ENCODE measurements around the gene RXRA. TPM values are rescaled to one million over a fixed set of nuclear protein-coding genes. Genes with fewer than 3 reads are reported as not detected.

Gene RXRA
- total and polyA plus RNA-seq, 10 of the 15 experiments (the other 5 are each of a cell fraction or from before 2014, with no cell fraction given): 0.89 to 36.8 (median 11.1) TPM

- in situ Hi-C loops (cut with MboI) (no loop called here), intact Hi-C loops (cut with micrococcal nuclease; ENCODE audit: unreplicated experiment) (no loop called here)
- H3K27ac ChIP-seq (ENCODE audit: control insufficient read depth, insufficient read depth): no peak overlapping the region
- no peak for FAIRE-seq
- H3K79me2 ChIP-seq (ENCODE audit: control insufficient read depth, insufficient read depth, low read length): no peaks in the 10 kb centered on the region
- H2AFZ ChIP-seq (ENCODE audit: control insufficient read depth, low read depth, low read length): no peak overlapping the region
- no peak for TF ChIP-seq FOXM1 (IDR thresholded peaks at IDR 0.05; ENCODE audit: low read depth, low read length)
- no peak for TF ChIP-seq NFIC (IDR thresholded peaks at IDR 0.05; ENCODE audit: low read depth, low read length)
- no peak for TF ChIP-seq ELK1 (IDR thresholded peaks at IDR 0.05; ENCODE audit: low read depth, low read length)
- TF ChIP-seq HDGF (IDR thresholded peaks at IDR 0.05): no peak
- no peak for TF ChIP-seq CBFB (IDR thresholded peaks at IDR 0.05; ENCODE audit: low read depth)
- TF ChIP-seq RBBP5 (conservative IDR thresholded peaks at IDR 0.05): no peak
- TF ChIP-seq CHD4 (IDR thresholded peaks at IDR 0.05): no peak
- TF ChIP-seq SMAD5 (IDR thresholded peaks at IDR 0.05; ENCODE audit: low read depth): no peak
- no peak for TF ChIP-seq CHD2 (IDR thresholded peaks at IDR 0.05; ENCODE audit: borderline replicate concordance, low read depth, low read length)
- TF ChIP-seq MEF2B (IDR thresholded peaks at IDR 0.05; ENCODE audit: partially characterized antibody, poor library complexity, severe bottlenecking): no peak
- TF ChIP-seq PKNOX1 (IDR thresholded peaks at IDR 0.05): no peak
- TF ChIP-seq CEBPZ (IDR thresholded peaks at IDR 0.05; ENCODE audit: low read depth, low read length): no peak
- TF ChIP-seq IRF4 (IDR thresholded peaks at IDR 0.05; ENCODE audit: low read depth, low read length): no peak
- no peak for TF ChIP-seq KDM1A (IDR thresholded peaks at IDR 0.05; ENCODE audit: borderline replicate concordance)
- TF ChIP-seq WRNIP1 (IDR thresholded peaks at IDR 0.05; ENCODE audit: borderline replicate concordance, low read depth, low read length): no peak
- no peak for TF ChIP-seq ZNF384 (IDR thresholded peaks at IDR 0.05; ENCODE audit: borderline replicate concordance, low read depth, low read length)
- no peak for TF ChIP-seq RAD51 (IDR thresholded peaks at IDR 0.05)
- TF ChIP-seq SMAD1 (IDR thresholded peaks at IDR 0.05; ENCODE audit: low read depth, partially characterized antibody): no peak
- 33% methylated on average over 27 of the region's 27 CpGs for WGBS (ENCODE audit: insufficient coverage, insufficient replicate concordance, low lambda C conversion rate, missing lambda C conversion rate)
- H3K9me3 ChIP-seq (replicated peaks; ENCODE audit: control insufficient read depth, insufficient read depth, low read length): no peaks in the 10 kb centered on the region
- ChIA-PET CTCF (no interaction called here), POLR2A (no interaction called here), SMC1A (ENCODE audit: uncharacterized antibody, unreplicated experiment) (no interaction called here), RAD21 (ENCODE audit: unreplicated experiment) (no interaction called here)
- H3K27me3 ChIP-seq (replicated peaks in 1 of 2; ENCODE audit: control insufficient read depth in 2 of 2, insufficient read depth in 2 of 2, low read length in 1 of 2): no peaks in the 10 kb centered on the region; a peak in 1 of 4 replicates
- H3K4me2 ChIP-seq (ENCODE audit: control insufficient read depth, insufficient read depth): no peak overlapping the region
- H3K36me3 ChIP-seq (ENCODE audit: control insufficient read depth in 2 of 2, insufficient read depth in 2 of 2, low read length in 1 of 2): no peaks in the 10 kb centered on the region
- H4K20me1 ChIP-seq (ENCODE audit: control insufficient read depth, insufficient read depth): no peaks in the 10 kb centered on the region
- no peak for DNase-seq (ENCODE audit: low read depth, low spot score)
- no TSS peak for BruUV-seq (replicated peaks)
- H3K4me3 ChIP-seq: no peak overlapping the region
- H3K4me1 ChIP-seq (ENCODE audit: control insufficient read depth, insufficient read depth, low read length): no peaks in the 10 kb centered on the region
- ATAC-seq: no peak
- H3K9ac ChIP-seq (ENCODE audit: control insufficient read depth, insufficient read depth, low read length): no peak overlapping the region
Observed at GRCh38 chr9:134338394-134339182, 12.3 kb downstream of the RXRA start.

Data from GM12878 (cell line).